Activated T-cell treated with anti-CD3 and anti-CD28 coated beads, Interleukin-2, amount 50 U/mL, for 48 hours (primary cell): ENCODE results near the gene ST8SIA5.

ENCODE experiments used
- DNase-seq, 2 experiments: peaks; one replicate each; pipeline ENCODE4 v3.0.0-alpha.2; 2020

The ST8SIA5 gene

GRCh38 chr18:46705521-46705920 lies 51.3 kb downstream of the ST8SIA5 start:
- DNase-seq = no peak

GRCh38 chr18:46704816-46705215 lies 52.0 kb downstream of the ST8SIA5 start:
- no peak for DNase-seq

- no peak for DNase-seq
Measured at GRCh38 chr18:46704189-46704588, 52.7 kb downstream of the ST8SIA5 start.

- no peak for DNase-seq
Measured at GRCh38 chr18:46702471-46702870, 54.4 kb downstream of the ST8SIA5 start.

- no peak for DNase-seq
Measured at GRCh38 chr18:46700066-46700824, 56.6 kb downstream of the ST8SIA5 start.

- DNase-seq = no peak
Measured at GRCh38 chr18:46696702-46697101, 60.2 kb downstream of the ST8SIA5 start.

- DNase-seq = no peak
Measured at GRCh38 chr18:46696268-46696667, 60.6 kb downstream of the ST8SIA5 start.

GRCh38 chr18:46693996-46694395 lies 62.9 kb downstream of the ST8SIA5 start:
- no peak for DNase-seq

- DNase-seq = no peak
Measured at GRCh38 chr18:46688853-46689525, 67.9 kb downstream of the ST8SIA5 start.

- no peak for DNase-seq
Measured at GRCh38 chr18:46686186-46686585, 70.7 kb downstream of the ST8SIA5 start.

- no peak for DNase-seq
Measured at GRCh38 chr18:46683252-46683651, 73.6 kb downstream of the ST8SIA5 start.

- DNase-seq = no peak
Measured at GRCh38 chr18:46680784-46681695, 75.8 kb downstream of the ST8SIA5 start.

GRCh38 chr18:46679846-46680598 lies 76.8 kb downstream of the ST8SIA5 start:
- DNase-seq = no peak

GRCh38 chr18:46678785-46679399 lies 78.0 kb downstream of the ST8SIA5 start:
- DNase-seq = no peak

GRCh38 chr18:46678041-46678440 lies 78.8 kb downstream of the ST8SIA5 start:
- no peak for DNase-seq

- no peak for DNase-seq
Measured at GRCh38 chr18:46677611-46678010, 79.2 kb downstream of the ST8SIA5 start.

GRCh38 chr18:46676182-46676835 lies 80.5 kb downstream of the ST8SIA5 start:
- DNase-seq = no peak

GRCh38 chr18:46675112-46675511 lies 81.7 kb downstream of the ST8SIA5 start:
- DNase-seq = no peak

- DNase-seq = no peak
Measured at GRCh38 chr18:46672062-46672970, 84.5 kb downstream of the ST8SIA5 start.

- no peak for DNase-seq
Measured at GRCh38 chr18:46668694-46669093, 88.2 kb downstream of the ST8SIA5 start.

GRCh38 chr18:46668135-46668534 lies 88.7 kb downstream of the ST8SIA5 start:
- DNase-seq = no peak
